ENCODE results near the gene CDH13.

DNA sequence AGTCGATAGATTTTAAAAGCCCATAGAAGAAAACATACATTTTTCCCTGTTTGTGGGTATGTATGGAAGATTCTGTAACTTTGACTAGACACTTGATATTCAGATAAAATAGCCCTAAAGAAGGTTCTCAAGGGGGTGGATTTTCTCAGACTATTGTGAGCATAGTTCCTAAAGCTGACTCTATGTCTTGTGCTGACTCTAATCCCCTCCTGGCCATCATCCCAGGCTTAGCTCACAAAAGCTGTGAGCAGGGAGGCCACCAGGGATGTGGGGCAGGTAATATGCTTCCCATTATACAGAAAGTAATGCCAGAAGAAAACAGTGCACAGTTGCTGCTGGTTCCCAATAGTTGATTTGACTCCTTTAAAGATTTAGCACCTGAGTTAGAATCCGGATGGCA, 32.0 kb downstream of the CDH13 start:
- TF ChIP-seq, protein P1, sequence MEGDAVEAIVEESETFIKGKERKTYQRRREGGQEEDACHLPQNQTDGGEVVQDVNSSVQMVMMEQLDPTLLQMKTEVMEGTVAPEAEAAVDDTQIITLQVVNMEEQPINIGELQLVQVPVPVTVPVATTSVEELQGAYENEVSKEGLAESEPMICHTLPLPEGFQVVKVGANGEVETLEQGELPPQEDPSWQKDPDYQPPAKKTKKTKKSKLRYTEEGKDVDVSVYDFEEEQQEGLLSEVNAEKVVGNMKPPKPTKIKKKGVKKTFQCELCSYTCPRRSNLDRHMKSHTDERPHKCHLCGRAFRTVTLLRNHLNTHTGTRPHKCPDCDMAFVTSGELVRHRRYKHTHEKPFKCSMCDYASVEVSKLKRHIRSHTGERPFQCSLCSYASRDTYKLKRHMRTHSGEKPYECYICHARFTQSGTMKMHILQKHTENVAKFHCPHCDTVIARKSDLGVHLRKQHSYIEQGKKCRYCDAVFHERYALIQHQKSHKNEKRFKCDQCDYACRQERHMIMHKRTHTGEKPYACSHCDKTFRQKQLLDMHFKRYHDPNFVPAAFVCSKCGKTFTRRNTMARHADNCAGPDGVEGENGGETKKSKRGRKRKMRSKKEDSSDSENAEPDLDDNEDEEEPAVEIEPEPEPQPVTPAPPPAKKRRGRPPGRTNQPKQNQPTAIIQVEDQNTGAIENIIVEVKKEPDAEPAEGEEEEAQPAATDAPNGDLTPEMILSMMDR (IDR thresholded peaks at IDR 0.05), result no peak
- TF ChIP-seq POLR2A (IDR thresholded peaks at IDR 0.05), result no peak

All from thyroid gland (tissue), 4 donors.